Measurements from ENCODE around the gene ATXN7L2. TPM values are rescaled to one million over a fixed set of nuclear protein-coding genes. Genes with fewer than 3 reads are reported as not detected.

The ATXN7L2 gene
- total and polyA plus RNA-seq, 10 of the 15 experiments (the other 5 are each of a cell fraction or from before 2014, with no cell fraction given): 0.27 to 7.4 (median 4.9) TPM

DNA sequence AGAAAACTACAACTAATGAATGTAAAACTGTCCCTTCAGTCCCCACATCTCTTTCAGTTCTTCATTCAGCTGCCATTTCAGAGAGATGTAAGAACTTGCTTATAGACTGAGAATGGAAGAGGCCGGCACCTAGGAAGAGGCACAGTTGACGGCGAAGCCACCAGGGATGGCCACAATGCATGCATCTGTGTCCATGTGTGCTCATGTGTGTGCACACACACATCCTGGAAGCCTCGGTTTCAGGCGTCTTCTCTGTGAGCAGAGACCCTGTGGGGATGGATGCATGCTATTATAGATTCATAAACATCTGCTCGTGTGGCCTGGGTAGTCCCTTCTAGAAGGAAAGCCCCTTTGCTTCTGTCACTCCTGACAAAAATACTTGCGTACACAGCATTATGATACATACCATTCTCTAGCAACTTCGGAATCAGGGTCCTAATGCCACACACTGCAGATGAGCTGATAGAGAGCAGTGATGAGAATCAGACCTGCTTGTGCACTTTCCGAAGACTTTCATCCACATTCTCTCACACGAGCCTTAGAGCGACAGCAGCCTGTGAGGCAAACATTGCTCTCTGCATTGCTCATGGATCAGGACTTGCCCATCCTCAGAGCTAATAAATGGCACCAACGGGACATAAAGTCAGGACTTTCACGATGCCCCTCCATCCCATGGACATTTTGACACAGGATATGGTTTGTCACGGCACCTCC, 43.5 kb downstream of the ATXN7L2 start (continued):
- TF ChIP-seq ZNF592 (IDR thresholded peaks at IDR 0.05) (peak; percentile 38; the same call in 1 of the 2 replicates), SPI1 (IDR thresholded peaks at IDR 0.05; ENCODE audit: borderline replicate concordance, insufficient read depth, low read depth, low read length) (peak; percentile 77), TBL1XR1 (IDR thresholded peaks at IDR 0.05; ENCODE audit: low read depth, low read length) (0 out of 2 replicates have a peak, but pooled peaks have one; percentile 13), ZBED1 (IDR thresholded peaks at IDR 0.05; ENCODE audit: borderline replicate concordance) (no peak), CHD4 (IDR thresholded peaks at IDR 0.05) (no peak), ATF7 (IDR thresholded peaks at IDR 0.05; ENCODE audit: low read depth) (peak; percentile 65), SMARCA5 (IDR thresholded peaks at IDR 0.05) (peak; percentile 15; the same call in 1 of the 2 replicates), NFIC (IDR thresholded peaks at IDR 0.05; ENCODE audit: low read depth, low read length) (peak; percentile 47; the same call in 1 of the 2 replicates), STAT1 (conservative IDR thresholded peaks at IDR 0.05) (no peak), KAT2A (conservative IDR thresholded peaks at IDR 0.05; ENCODE audit: control insufficient read depth, low read depth, low read length) (no peak), POLR2AphosphoS5 (IDR thresholded peaks at IDR 0.05; ENCODE audit: low read length) (peak; percentile 64), MTA3 (IDR thresholded peaks at IDR 0.05; ENCODE audit: borderline replicate concordance, low read length) (no peak), PKNOX1 (IDR thresholded peaks at IDR 0.05) (peak; percentile 91), ATF3 (IDR thresholded peaks at IDR 0.05; ENCODE audit: borderline replicate concordance, extremely low read depth, low read depth, low read length) (no peak), RELA (IDR thresholded peaks at IDR 0.05; ENCODE audit: borderline replicate concordance, partially characterized antibody) (peak; percentile 91), BCL11A (IDR thresholded peaks at IDR 0.05; ENCODE audit: low read depth, low read length) (peak; percentile 30; the same call in 1 of the 2 replicates), IKZF1 (conservative IDR thresholded peaks at IDR 0.05) (peak; percentile 91), ZNF207 (IDR thresholded peaks at IDR 0.05; ENCODE audit: borderline replicate concordance) (0 out of 2 replicates have a peak, but pooled peaks have one; percentile 52), BHLHE40 (IDR thresholded peaks at IDR 0.05; ENCODE audit: borderline replicate concordance in 1 of 2, low read depth in 2 of 2, low read length in 1 of 2) (peak; percentile 47 to 67; a peak in 2 of 4 replicates), CHD2 (IDR thresholded peaks at IDR 0.05; ENCODE audit: borderline replicate concordance, low read depth, low read length) (no peak; the same call in 1 of the 2 replicates), ZNF384 (IDR thresholded peaks at IDR 0.05; ENCODE audit: borderline replicate concordance, low read depth, low read length) (no peak), TCF12 (IDR thresholded peaks at IDR 0.05; ENCODE audit: low read depth, low read length) (peak; percentile 70; the same call in 1 of the 2 replicates), EP300 (IDR thresholded peaks at IDR 0.05; ENCODE audit: borderline replicate concordance in 1 of 2, control insufficient read depth in 1 of 2, low read depth in 2 of 2, low read length in 2 of 2) (peak in 1 of 2 experiments; percentile 60; a peak in 1 of 4 replicates), ZNF24 (IDR thresholded peaks at IDR 0.05) (0 out of 2 replicates have a peak, but pooled peaks have one; percentile 24)

All from GM12878 (cell line).